AG04449 (cell line): ENCODE results near the gene ZNF672.
A peak's percentile ranks its signal among the peaks of the same experiment; 100 is the strongest.

Source experiments
- CTCF ChIA-PET: fragments of 350-600 bp; formaldehyde crosslinking; extraction: SDS; loops from one replicate; lab custom pipeline; 2021; ENCODE audit warnings: antibody characterized with exemption; lab: Yijun Ruan, JAX
- POLR2A ChIA-PET: fragments of 400-600, 350-600 bp; formaldehyde crosslinking; extraction: SDS; loops from one replicate; lab custom pipeline; 2020; ENCODE audit warnings: antibody characterized with exemption, inconsistent platforms; lab: Yijun Ruan, JAX
- DNase-seq: peaks from one replicate; pipeline ENCODE4 v3.0.0-alpha.2; 2010; ENCODE audit warnings: low read depth, low spot score
- H3K4me3 ChIP-seq: 2 replicates; pipeline ENCODE4 v1.5.1; 2011; ENCODE audit warnings: low read depth, mild to moderate bottlenecking, control low read depth, low read length
- TF ChIP-seq, protein P1 (sequence below): IDR thresholded peaks from one replicate; pipeline ENCODE4 v1.5.1; 2011; ENCODE audit warnings: mild to moderate bottlenecking, moderate library complexity, low read length, control low read depth, inconsistent platforms; ENCODE audit not compliant: insufficient read depth; ENCODE audit errors: missing control alignments

Gene ZNF672

DNA sequence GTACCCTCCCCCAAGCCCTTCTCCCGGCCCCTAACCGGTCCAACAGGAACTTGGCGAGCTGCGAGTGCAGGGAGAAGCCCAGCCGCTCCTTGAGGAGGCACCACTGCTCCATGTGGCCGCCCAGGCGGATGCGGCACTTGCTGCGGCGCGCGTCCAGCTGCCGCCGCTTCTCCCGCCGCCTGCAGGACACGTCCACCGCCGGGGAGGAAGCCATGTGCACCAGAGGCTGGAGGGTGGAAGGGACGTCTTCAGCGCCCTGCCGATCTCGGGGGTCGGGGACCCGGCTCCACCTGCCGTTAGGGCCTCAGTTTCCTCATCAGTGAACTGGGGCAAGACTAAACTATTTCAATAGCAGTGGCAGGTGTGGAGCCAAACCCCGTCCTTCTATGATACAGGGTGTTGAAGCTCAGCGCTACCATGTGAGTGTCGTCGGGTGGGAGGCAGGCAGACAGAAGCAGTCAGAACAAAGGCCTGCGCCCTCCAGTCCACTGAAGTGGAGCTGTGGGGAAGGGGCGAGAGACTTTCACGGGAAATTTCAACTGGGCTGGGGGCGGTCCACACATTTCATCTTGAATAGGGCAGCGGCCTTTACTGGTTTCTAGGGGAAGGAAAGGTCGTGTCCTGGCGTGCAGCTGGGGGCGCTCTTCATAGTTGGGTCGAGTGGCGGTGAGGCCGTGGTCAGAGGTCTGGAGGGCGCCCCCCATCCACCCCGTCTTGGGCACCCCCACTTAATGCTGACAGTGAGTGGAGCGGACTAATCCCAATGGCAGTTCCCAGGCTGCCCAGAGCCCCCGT is 20.3 kb downstream of the ZNF672 start:
- CTCF ChIA-PET: interaction anchor here (1.0 to 3.8 kb wide), 9 partner anchors 9 to 48 kb away, joined by 3 to 21 read pairs (median 6); partner anchors contain the start of genes PGBD2, SH3BP5L and ZNF672
- peak overlapping the region; percentile 81 for H3K4me3 ChIP-seq
- POLR2A ChIA-PET: interaction anchor here (0.6 to 3.5 kb wide), 5 partner anchors 14 to 68 kb away, joined by 3 to 27 read pairs (median 5); partner anchors contain the start of gene ZNF672
- DNase-seq: no peak
- TF ChIP-seq, protein P1, sequence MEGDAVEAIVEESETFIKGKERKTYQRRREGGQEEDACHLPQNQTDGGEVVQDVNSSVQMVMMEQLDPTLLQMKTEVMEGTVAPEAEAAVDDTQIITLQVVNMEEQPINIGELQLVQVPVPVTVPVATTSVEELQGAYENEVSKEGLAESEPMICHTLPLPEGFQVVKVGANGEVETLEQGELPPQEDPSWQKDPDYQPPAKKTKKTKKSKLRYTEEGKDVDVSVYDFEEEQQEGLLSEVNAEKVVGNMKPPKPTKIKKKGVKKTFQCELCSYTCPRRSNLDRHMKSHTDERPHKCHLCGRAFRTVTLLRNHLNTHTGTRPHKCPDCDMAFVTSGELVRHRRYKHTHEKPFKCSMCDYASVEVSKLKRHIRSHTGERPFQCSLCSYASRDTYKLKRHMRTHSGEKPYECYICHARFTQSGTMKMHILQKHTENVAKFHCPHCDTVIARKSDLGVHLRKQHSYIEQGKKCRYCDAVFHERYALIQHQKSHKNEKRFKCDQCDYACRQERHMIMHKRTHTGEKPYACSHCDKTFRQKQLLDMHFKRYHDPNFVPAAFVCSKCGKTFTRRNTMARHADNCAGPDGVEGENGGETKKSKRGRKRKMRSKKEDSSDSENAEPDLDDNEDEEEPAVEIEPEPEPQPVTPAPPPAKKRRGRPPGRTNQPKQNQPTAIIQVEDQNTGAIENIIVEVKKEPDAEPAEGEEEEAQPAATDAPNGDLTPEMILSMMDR: peak; percentile 46

DNA sequence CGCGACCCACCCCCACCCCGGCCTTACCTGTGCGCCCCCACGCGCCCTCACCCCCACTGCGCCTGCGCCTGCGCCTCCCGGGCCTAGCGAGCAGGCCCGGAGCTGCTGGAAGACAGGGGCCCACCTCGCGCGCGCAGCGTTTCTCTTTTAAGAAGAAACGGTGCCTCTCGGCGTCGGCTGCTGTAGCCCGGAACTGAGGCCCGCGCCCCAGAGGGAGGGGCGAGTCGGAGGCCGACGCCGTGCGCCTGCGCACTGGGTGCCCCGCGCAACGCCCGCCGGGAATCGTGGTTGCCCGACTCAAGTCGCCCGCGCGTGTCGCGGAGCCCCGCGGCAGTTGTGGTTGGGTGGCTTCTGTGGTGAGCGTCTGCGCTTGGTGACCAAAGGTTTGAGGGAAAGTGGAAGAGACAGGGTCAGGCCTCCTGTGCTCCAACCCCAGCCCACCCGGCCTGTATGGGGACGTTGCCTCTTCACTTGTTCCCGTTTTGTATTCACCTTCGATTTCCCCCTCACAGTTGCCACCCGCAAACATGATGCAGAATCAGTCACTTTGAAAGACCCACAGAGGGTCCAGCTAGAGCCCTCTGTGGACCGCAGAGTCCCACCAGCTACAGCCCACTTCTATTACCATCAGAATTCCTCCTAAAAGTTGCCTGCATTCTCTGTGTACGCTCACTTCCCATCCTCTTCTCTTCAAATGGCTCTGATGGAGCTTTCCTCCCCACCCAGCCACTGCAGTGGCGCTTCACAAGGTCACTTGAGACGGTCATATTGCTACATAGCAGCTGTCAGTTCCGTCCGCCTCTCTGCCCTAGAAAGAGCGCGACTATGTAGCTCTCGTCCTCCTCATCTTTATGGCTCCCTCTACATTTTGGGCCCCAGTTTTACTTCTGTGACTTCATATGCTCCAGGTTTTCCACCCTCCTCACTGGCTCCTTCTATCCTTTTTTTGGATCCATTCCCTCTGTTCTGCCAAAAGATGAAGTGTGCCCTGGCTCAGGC is 21.2 kb downstream of the ZNF672 start, which contains the start of gene ZNF692:
Gene ZNF692, minus strand, starts transcription at position 195 of the 999 bp plus-strand sequence. CDS start 776 bp downstream, outside the sequence.
- CTCF ChIA-PET: interaction anchor here (1.0 to 3.8 kb wide), 9 partner anchors 10 to 47 kb away, joined by 3 to 21 read pairs (median 6); partner anchors contain the start of genes PGBD2, SH3BP5L and ZNF672
- peak; percentile 77 for DNase-seq
- POLR2A ChIA-PET: interaction anchor here (0.5 to 3.5 kb wide), 6 partner anchors 14 to 69 kb away, joined by 3 to 27 read pairs (median 4); partner anchors contain the start of gene ZNF672
- peak within 1 kb of the TSS; percentile 81 for H3K4me3 ChIP-seq
- TF ChIP-seq, protein P1: no peak

DNA sequence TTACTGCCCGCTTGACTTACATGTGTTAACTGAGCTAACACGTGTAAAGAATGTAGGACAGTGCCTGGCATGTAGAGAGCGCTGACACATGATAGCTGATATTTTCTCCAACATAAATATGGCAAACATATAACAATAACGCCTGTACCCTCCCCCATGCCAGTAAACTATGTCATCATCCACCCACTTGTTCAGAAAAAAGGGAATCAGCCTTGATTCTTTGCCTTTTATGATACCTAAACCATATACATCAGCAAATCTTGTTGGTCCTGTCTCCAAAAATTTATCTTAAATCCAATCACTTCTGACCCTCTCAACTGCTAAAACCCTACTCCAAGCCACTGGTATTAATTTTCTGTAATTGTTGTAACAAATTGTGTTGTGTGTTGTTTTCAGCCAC is 22.0 kb downstream of the ZNF672 start:
- DNase-seq: no peak
- H3K4me3 ChIP-seq: no peak overlapping the region
- ChIA-PET CTCF (interaction anchor here (2.8 to 3.8 kb wide), 2 partner anchors 18 to 21 kb away, joined by 16 to 21 read pairs; partner anchors contain the start of gene ZNF672), POLR2A (interaction anchor here (3.5 kb wide), 1 partner anchor 21 kb away, joined by 27 read pairs; the partner anchor contains the start of gene ZNF672)
- TF ChIP-seq, protein P1: no peak

DNA sequence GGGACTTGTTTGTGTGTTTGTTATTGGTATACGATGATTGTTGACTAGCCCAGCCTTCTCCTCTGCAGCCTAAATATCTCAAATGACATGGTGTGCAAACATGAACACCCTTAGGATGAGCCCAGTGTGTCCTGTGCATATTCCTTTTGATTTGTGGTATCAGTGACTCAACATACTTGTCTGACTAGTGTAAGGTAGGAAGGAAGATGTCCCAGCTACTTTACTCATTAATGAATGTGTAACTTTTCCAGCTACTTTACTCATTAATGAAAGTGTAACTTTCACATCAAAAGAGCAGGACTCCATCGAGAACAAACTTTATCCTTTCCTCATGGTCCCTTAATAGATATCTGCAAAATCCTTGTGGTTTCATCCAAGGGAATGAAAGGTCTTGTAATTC is 23.6 kb downstream of the ZNF672 start:
- TF ChIP-seq, protein P1: no peak

DNA sequence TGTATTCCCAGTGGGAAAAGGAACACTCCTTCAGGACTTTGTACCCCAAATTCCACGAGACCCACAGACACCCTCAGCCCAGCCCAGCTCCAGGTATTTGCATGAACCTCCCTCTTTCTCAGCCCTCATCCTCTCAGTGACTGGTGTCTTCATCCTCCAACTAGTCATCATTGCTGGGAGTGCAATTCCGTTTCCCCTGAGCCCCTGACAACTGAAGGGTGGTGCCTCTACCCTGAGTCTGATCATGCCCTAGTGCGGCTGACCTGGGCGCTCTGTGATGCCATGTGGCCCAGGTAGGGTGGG is 24.6 kb downstream of the ZNF672 start:
- CTCF ChIA-PET: interaction anchor here (1.1 to 1.6 kb wide), 3 partner anchors 10 to 43 kb away, joined by 3 to 6 read pairs (median 5); partner anchors contain the start of gene PGBD2
- TF ChIP-seq, protein P1: no peak
- POLR2A ChIA-PET: interaction anchor here (1.0 kb wide), 1 partner anchor 36 kb away, joined by 4 read pairs; the partner anchor contains the start of gene SH3BP5L
- no peak for DNase-seq
- H3K4me3 ChIP-seq: peak overlapping the region; percentile 70

More for the DNA sequence above, 23.6 kb downstream of the ZNF672 start:
- no peak overlapping the region for H3K4me3 ChIP-seq
- ChIA-PET POLR2A (no interaction called here), CTCF (interaction anchor here (1.6 kb wide), 1 partner anchor 20 kb away, joined by 5 read pairs; no protein-coding TSS in a partner anchor)
- DNase-seq: no peak
